Fibroblast of villous mesenchyme (primary cell): ENCODE results near the gene NAT10. TPM values are rescaled to one million over a fixed set of nuclear protein-coding genes. Genes with fewer than 3 reads are reported as not detected.

Source experiments
- DNase-seq: peaks from one replicate; pipeline ENCODE4 v3.0.0-alpha.2; 2010; ENCODE audit warnings: low read depth
- H3K4me3 ChIP-seq: 2 replicates; pipeline ENCODE4 v1.5.1; 2011; ENCODE audit warnings: low read depth, mild to moderate bottlenecking, low read length
- total RNA-seq: library from RNA; depleted of rRNA; stranded (reverse); fragments of >200 nt; gene quantifications from 2 replicates; pipeline ENCODE4 v1.2.3, GENCODE V29; 2012
- TF ChIP-seq, protein P1 (sequence below): IDR thresholded peaks from 2 replicates; pipeline ENCODE4 v1.5.1; 2012; ENCODE audit warnings: low read depth, mild to moderate bottlenecking, low read length; ENCODE audit not compliant: insufficient read depth

NAT10 gene
- total RNA-seq, 1 donor: 35.4 TPM

GRCh38 chr11:34155057-34155756 lies 49.8 kb downstream of the NAT10 start:
- TF ChIP-seq, protein P1, sequence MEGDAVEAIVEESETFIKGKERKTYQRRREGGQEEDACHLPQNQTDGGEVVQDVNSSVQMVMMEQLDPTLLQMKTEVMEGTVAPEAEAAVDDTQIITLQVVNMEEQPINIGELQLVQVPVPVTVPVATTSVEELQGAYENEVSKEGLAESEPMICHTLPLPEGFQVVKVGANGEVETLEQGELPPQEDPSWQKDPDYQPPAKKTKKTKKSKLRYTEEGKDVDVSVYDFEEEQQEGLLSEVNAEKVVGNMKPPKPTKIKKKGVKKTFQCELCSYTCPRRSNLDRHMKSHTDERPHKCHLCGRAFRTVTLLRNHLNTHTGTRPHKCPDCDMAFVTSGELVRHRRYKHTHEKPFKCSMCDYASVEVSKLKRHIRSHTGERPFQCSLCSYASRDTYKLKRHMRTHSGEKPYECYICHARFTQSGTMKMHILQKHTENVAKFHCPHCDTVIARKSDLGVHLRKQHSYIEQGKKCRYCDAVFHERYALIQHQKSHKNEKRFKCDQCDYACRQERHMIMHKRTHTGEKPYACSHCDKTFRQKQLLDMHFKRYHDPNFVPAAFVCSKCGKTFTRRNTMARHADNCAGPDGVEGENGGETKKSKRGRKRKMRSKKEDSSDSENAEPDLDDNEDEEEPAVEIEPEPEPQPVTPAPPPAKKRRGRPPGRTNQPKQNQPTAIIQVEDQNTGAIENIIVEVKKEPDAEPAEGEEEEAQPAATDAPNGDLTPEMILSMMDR: no peak
- DNase-seq: no peak
- H3K4me3 ChIP-seq: no peak overlapping the region

DNA sequence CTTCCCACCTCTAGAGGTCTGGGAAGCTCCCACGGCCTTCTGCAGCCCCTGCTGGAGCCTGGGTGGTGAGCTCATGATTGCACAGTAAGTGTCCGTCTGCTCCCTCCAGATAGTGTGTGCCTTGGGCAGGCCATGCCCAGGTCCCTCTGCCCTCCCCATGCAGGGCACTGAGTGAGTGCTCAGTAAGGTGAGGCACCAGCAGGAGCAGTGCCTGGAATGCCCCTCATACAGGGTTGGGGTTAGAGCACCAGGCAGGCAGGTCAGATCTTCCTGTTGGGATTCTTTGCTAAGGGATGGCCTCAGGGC lies 50.3 kb downstream of the NAT10 start:
- H3K4me3 ChIP-seq: no peak overlapping the region
- TF ChIP-seq, protein P1: no peak
- DNase-seq: no peak

DNA sequence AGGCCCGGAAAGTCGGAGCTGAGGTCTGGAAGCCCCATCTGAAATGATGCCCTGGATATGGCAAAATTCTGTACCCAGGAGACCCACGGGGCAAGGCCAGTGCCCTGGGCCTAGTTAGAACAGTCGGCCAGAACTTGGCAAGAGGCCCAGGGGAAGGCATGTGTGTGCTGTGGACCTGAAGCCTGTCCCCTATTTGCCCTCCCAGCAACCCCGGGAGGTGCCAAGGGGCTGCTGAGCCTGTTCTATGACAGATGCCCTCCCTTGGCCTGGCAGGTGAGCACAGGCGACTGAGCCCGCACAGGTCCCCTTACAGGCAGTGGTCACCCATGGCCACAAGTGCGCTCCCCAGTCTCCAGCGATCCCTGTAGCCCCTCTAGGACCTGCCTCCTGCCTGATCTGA lies 51.7 kb downstream of the NAT10 start:
- no peak overlapping the region for H3K4me3 ChIP-seq
- TF ChIP-seq, protein P1: no peak
- DNase-seq: no peak

DNA sequence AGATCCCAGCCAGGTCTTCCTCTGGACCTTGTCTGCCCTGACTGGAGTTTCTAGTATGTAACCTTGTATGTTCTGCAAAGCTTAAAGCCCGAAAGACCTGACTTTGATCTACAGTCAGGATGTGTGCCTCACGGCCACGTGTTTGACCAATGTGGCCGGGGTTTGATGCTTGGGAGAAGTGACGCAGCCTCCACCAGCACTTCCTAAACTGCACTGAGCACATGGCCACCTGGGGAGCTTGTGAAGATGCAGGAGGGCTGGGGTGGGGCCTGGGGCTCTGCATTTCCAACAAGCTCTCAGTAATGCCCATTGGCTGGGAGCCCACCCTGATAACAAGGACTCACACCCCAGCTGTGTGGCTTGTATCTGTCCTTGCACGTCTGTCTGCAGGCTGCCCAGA lies 53.2 kb downstream of the NAT10 start:
- TF ChIP-seq, protein P1: no peak
- no peak overlapping the region for H3K4me3 ChIP-seq
- no peak for DNase-seq

- H3K4me3 ChIP-seq: no peak overlapping the region
- DNase-seq: no peak
- TF ChIP-seq, protein P1: no peak
These were observed 54.8 kb downstream of the NAT10 start for GRCh38 chr11:34160049-34160721.

DNA sequence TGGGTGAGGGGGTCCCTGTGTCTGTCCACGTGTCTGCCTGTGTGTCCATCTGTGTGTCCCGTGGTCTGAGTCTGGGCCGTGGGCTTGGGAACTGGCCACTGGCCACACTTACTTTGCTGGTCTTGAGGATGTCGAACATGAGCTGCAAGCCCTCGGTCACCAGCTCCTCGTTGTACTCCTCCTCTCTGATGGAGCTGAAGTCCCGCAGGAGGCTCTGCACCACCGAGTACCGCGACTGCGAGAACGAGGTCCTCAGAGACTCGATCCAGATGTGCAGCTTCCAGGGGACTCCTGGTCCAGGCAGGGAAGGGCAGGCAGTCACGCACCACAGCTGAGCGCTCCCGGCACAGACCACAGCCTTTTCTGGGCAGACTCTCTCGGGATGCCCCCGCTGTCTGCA lies 55.4 kb downstream of the NAT10 start:
- TF ChIP-seq, protein P1: no peak
- H3K4me3 ChIP-seq: no peak overlapping the region
- DNase-seq: no peak

- DNase-seq: no peak
- H3K4me3 ChIP-seq: no peak overlapping the region
- TF ChIP-seq, protein P1: no peak
These were observed 55.9 kb downstream of the NAT10 start for GRCh38 chr11:34161361-34161760.
